GM18907 (cell line): ENCODE measurements around the gene TMEM256.

ENCODE experiments used
- ATAC-seq: cut with Tn5 transposase; IDR thresholded peaks from one replicate; pipeline ENCODE4 v1.9.1; 2021; ENCODE audit warnings: mild to moderate bottlenecking, moderate library complexity; ENCODE audit not compliant: unreplicated experiment

The TMEM256 gene

GRCh38 chr17:7431231-7431630, 27.3 kb upstream of the TMEM256 start:
- no peak for ATAC-seq

DNA sequence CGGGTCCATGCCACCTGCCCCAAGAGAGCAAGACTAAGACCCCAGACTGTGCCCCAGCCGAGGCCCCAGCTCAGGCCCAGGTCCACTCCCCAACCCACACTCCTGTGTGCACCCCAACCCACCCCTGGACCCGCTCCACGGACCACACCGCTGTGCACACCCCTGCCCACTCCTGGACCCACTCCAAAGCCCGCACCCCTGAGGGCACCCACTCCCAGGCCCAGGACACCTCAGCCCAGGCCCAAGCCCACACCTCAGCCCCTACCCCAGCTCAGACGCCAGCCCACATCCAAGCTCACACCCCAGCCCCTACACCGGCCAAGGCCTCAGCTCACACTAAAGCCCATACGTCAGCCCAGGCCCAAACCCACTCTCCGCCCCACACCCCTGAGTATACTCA, 25.8 kb upstream of the TMEM256 start:
- ATAC-seq: no peak

- ATAC-seq: no peak
Measured at GRCh38 chr17:7428557-7428956, 24.7 kb upstream of the TMEM256 start, which contains the start of gene SPEM3. Gene SPEM3, plus strand, starts transcription at chr17:7428857. Its CDS starts 46 bp downstream, at chr17:7428903.

GRCh38 chr17:7427549-7427948, 23.7 kb upstream of the TMEM256 start:
- no peak for ATAC-seq

DNA sequence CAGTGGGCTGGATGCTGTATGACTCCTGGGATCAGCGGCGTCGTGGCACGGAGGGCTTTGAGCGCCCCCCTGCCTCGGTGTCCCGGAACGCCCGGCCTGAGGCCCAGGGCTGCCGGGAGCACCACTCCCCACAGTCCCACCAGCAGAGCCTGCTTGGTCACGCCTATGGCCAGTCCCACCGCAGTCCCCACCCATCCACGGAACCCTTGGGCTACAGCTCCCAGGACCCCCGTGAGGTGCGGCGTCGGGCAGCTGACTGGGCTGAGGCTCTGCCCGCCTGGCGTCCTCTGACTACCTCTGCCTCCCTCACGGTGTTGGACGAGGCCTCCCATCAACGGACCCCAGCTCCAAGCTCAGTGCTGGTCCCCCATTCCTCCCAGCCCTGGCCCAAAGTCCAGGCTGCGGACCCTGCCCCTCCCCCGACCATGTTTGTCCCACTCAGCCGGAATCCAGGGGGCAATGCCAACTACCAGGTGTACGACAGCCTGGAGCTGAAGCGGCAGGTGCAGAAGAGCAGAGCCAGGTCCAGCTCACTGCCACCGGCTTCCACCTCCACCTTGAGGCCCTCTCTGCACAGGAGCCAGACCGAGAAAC, 23.1 kb upstream of the TMEM256 start:
- ATAC-seq: no peak

- no peak for ATAC-seq
Measured at GRCh38 chr17:7426203-7426863, 22.4 kb upstream of the TMEM256 start.

DNA sequence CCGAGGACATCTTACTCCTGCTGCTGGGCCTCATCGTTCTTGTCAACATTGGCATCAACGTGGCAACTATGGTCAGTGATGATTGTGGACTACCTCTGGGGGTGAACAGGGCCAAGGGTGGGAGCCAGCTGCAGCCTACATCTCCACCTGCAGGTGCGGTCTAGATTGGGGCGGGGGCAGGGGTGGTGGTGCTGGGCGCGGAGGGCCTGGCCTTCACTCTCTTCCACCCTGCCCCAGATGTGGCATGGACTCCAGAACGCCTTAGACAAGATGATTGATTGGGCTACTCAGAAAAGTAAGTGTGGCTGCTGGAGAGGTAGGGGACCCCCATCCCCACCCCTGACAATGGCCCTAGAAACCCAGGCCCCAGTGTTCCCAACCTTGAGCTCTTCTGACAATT, 21.9 kb upstream of the TMEM256 start:
- ATAC-seq: no peak

GRCh38 chr17:7425316-7425715, 21.4 kb upstream of the TMEM256 start, which contains the start of gene SPEM2:
Gene SPEM2, plus strand, starts transcription at chr17:7425616. Its CDS starts 73 bp downstream, at chr17:7425689.
- ATAC-seq: no peak

- no peak for ATAC-seq
Measured at GRCh38 chr17:7423679-7424078, 19.8 kb upstream of the TMEM256 start.

DNA sequence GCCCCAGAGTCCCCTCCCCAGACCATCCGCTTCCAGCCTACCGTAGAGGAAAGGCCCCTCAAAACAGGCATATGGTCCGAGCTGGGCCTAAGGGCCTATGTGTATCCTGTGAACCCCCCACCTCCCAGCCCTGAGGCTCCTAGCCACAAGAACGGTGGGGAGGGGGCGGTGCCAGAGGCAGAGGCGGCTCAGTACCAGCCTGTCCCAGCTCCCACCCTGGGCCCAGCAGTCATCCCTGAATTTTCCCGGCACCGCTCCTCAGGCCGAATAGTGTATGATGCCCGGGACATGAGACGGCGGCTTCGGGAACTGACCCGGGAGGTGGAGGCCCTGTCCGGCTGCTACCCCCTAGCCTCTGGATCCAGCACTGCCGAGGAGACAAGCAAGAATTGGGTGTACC, 17.3 kb upstream of the TMEM256 start:
- ATAC-seq: no peak

- no peak for ATAC-seq
Measured at GRCh38 chr17:7419819-7420610, 16.1 kb upstream of the TMEM256 start, which contains the start of gene SPEM1. Gene SPEM1, plus strand, starts transcription at chr17:7420324. Its CDS starts 61 bp downstream, at chr17:7420385.

DNA sequence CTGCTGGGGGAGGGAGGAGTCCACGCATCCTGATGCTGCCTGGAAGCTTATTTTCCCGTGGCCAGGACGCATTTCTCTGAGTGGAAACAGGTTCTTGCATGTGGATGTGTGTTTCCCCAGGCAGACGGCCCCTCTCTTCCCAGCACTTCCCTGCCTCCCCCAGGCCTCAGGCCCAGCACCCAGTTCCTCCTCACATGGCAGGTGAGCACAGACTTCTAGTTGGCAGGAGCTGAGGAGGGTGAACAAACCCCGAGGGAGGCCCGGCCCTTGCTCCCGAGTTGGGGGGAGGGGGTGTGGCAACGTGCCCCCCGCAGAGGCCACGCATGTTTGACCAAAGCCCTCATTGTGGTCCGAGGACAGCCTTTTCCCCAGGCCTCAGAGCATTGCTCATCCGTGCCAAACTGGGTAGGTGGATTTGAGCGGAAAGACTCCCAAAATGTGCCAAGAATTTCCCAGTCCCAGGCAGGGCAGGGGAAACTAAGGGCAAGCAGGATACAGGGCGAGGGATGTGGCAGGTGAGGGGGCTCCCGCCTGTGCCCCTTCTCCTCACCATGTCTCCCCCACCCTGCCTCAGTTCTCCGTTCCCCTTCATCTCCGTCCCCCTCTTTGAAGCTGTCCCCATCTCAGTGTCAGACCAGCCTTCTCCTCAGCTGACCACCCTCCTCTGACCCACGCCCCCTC, 14.7 kb upstream of the TMEM256 start:
- ATAC-seq: no peak

DNA sequence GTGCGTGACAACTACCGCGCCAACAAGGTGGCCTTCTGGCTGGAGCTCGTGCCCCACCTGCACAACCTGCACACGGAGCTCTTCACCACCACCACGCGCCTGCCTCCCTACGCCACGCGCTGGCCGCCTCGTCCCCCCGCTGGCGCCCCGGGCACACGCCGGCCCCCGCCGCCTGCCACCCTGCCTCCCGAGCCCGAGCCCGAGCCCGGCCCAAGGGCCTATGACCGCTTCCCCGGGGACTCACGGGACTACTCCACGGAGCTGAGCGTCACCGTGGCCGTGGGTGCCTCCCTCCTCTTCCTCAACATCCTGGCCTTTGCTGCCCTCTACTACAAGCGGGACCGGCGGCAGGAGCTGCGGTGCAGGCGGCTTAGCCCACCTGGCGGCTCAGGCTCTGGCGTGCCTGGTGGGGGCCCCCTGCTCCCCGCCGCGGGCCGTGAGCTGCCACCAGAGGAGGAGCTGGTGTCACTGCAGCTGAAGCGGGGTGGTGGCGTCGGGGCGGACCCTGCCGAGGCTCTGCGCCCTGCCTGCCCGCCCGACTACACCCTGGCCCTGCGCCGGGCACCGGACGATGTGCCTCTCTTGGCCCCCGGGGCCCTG, 13.3 kb upstream of the TMEM256 start:
- no peak for ATAC-seq

DNA sequence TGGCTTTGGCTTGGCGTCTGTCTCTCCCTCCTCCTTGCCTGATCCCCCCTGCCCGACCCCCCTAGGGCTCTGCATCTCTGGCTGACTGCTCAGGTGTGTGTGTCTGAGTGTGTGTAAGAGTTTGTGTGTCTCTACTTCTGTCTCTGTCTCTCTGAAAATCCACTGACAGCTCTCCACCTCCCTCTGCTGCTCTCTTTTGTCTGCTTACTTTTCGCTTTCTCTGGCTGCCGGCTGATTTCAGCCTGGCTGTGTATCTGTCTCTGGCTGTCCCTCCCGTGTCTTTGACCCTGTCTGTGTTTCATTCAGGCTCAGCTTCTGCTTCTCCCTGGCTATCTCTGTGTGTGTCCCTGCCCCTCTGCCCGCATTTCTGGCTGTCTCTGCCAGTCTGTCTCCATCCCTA, 12.4 kb upstream of the TMEM256 start:
- ATAC-seq: no peak

- no peak for ATAC-seq
Measured at GRCh38 chr17:7415784-7416183, 11.9 kb upstream of the TMEM256 start.

- ATAC-seq: no peak
Measured at GRCh38 chr17:7414837-7415236, 10.9 kb upstream of the TMEM256 start.

DNA sequence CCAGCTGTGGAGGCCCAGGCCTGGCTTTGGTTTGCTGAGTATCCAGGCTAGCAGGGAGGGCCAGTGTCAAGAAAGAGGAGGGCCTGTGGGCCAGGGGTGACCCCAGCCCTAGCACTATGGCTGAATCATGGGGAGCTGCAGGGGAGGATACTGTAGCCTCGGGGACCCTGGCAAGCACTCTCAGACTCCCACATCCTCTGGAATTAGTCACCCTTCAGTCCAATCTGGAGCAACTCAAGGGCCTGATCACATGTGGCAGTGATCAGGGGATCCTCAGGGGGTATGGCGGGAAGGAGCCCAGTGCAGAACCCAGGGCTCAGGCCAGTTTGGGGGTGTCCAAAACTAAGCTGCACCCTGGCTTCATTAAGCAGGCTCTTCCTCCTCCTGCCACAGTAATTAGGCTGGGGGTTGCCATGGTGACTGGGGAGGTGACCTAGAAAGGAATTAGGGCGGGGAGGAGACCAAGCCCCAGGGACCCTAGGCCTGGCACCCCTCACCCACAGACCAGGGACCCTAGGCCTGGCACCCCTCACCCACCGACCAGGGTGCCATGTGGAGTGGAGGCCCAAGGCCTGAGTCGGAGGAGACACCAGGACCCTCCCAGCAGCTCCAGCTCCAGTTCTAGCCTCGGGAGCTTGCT, 9.6 kb upstream of the TMEM256 start:
- ATAC-seq: no peak

DNA sequence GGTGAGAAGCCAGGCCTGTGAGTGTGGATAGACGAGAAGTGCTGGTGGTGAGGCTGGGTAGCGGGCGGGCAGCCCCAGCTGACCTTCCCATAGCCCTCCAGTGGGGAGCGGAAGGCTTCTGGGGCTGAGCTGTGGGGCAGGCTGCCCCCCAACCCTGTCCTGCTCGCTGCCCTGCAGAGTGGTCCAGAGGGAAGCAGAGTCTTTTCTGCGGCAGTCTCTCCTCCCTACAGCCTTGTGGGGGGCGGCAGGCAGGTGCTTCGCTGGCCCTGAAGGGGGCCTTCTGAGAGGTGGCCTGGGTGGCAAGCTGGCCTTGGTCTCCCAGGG, 7.5 kb upstream of the TMEM256 start:
- ATAC-seq: no peak

GRCh38 chr17:7410634-7411426, 6.9 kb upstream of the TMEM256 start:
- ATAC-seq: no peak

DNA sequence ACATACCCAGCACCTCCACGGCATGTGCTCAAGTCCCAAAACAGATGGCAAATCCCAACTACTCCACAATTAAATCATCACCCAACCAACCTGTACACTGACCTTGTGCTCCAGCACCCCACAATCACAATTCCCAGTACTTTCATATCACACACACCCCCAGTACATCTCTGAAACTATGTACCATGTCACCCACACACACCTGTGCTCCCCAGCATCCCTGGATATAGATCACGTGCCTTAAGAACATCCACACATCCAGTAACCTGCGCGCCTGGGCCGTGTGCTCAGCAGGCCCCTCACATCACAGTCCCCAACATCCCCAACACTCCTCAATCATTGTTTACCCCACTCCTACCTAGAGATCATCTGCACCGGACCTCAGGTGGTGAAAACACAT, 5.8 kb upstream of the TMEM256 start:
- ATAC-seq: no peak
